Type B pancreatic cell (in vitro differentiated cells): Measurements from ENCODE around the gene WFDC5. TPM values are rescaled to one million over a fixed set of nuclear protein-coding genes. Genes with fewer than 3 reads are reported as not detected.
A peak's percentile ranks its signal among the peaks of the same experiment; 100 is the strongest.

Experiments used
- DNase-seq: peaks from one replicate; pipeline ENCODE4 v3.0.0; 2021; ENCODE audit warnings: mixed read lengths; ENCODE audit not compliant: unreplicated experiment; ENCODE audit errors: extremely low spot score
- H3K27ac Mint-ChIP-seq: 2 replicates; pipeline ENCODE4 v1.8.0; 2021; ENCODE audit warnings: mild to moderate bottlenecking, mixed read lengths
- H3K27me3 Mint-ChIP-seq: 2 replicates; pipeline ENCODE4 v1.8.0; 2021; ENCODE audit warnings: mixed read lengths
- H3K36me3 Mint-ChIP-seq: 2 replicates; pipeline ENCODE4 v1.8.0; 2021; ENCODE audit warnings: mixed read lengths
- H3K4me1 Mint-ChIP-seq: one replicate; pipeline ENCODE4 v1.8.0; 2021; ENCODE audit warnings: mixed read lengths; ENCODE audit not compliant: unreplicated experiment
- H3K4me3 Mint-ChIP-seq: 2 replicates; pipeline ENCODE4 v1.8.0; 2021; ENCODE audit warnings: mild to moderate bottlenecking, mixed read lengths
- H3K9me3 Mint-ChIP-seq: 2 replicates; pipeline ENCODE4 v1.8.0; 2021; ENCODE audit warnings: mixed read lengths
- CTCF ChIP-seq: fragments of 200-600 bp; sonication (generic); conservative IDR thresholded peaks from 2 replicates; pipeline ENCODE4 v1.5.0; 2021; ENCODE audit warnings: antibody characterized with exemption, mild to moderate bottlenecking
- total RNA-seq: library from RNA; stranded (reverse); gene quantifications from 2 replicates; pipeline ENCODE4 v1.2.1, GENCODE V29; 2021; ENCODE audit warnings: low replicate concordance

WFDC5 gene
- total RNA-seq, 1 donor from 2014 or later: 0.41 TPM

GRCh38 chr20:45087097-45087790 is 27.7 kb downstream of the WFDC5 start:
- Mint-ChIP-seq H3K4me3 (no peak overlapping the region), H3K27me3 (no peaks in the 10 kb centered on the region), H3K27ac (peak overlapping the region; percentile 81), H3K9me3 (peaks cover 9% of the 10 kb centered on the region), H3K36me3 (peaks cover 14% of the 10 kb centered on the region), H3K4me1 (peaks cover 12% of the 10 kb centered on the region)
- TF ChIP-seq CTCF: no peak
- no peak for DNase-seq

DNA sequence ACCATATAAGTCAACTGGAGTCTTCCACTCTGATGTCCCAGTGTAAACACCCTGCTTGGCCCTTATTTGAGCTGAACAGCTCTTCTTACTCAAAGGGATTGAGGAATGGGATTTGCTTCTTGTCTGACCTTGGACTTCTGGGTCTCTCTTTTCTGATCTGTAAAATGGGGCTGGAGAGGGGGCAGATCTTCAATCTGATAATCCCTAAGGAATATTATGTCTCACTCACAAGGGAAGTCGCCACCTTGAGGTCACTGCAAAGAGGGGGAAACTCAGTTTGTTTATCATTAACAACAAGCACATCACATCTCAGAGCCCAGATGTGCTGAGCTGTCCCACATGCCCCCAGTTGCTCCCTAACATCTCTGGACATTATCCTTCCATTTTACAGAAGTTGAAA is 29.1 kb downstream of the WFDC5 start:
- H3K27ac Mint-ChIP-seq: no peak overlapping the region

GRCh38 chr20:45085289-45085688 is 29.7 kb downstream of the WFDC5 start:
- Mint-ChIP-seq H3K9me3 (peaks cover 9% of the 10 kb centered on the region), H3K27ac (no peak overlapping the region), H3K4me3 (no peak overlapping the region), H3K27me3 (no peaks in the 10 kb centered on the region), H3K4me1 (peaks cover 12% of the 10 kb centered on the region), H3K36me3 (peaks cover 24% of the 10 kb centered on the region)
- no peak for TF ChIP-seq CTCF
- DNase-seq: no peak

More for the DNA sequence above, 29.1 kb downstream of the WFDC5 start:
- H3K4me3 Mint-ChIP-seq: no peak overlapping the region
- peaks cover 9% of the 10 kb centered on the region for H3K9me3 Mint-ChIP-seq
- TF ChIP-seq CTCF: no peak
- H3K4me1 Mint-ChIP-seq: peaks cover 12% of the 10 kb centered on the region
- H3K27me3 Mint-ChIP-seq: no peaks in the 10 kb centered on the region
- DNase-seq: no peak
- peaks cover 22% of the 10 kb centered on the region for H3K36me3 Mint-ChIP-seq

GRCh38 chr20:45083127-45083526 is 31.8 kb downstream of the WFDC5 start:
- H3K27ac Mint-ChIP-seq: no peak overlapping the region
- DNase-seq: no peak
- H3K36me3 Mint-ChIP-seq: peaks cover 24% of the 10 kb centered on the region
- H3K4me1 Mint-ChIP-seq: peaks cover 10% of the 10 kb centered on the region
- TF ChIP-seq CTCF: no peak
- H3K9me3 Mint-ChIP-seq: peaks cover 9% of the 10 kb centered on the region
- no peaks in the 10 kb centered on the region for H3K27me3 Mint-ChIP-seq
- no peak overlapping the region for H3K4me3 Mint-ChIP-seq

DNA sequence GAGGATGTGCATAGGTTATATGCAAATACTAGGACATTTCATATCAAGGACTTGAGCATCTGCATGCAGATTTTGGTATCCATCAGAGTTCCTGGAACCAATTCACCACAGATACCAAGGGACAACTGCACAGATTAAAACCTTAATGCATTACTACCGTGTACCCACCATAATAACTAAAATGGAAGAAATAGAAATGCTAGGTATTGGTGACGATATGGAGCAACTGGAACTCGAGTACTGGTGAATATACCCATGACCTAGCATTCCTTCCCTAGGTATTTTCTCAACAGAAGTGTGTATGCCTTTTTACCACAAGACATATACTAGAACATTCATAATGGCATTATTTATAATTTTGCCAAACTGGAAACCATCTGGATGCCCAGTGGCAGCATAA is 32.5 kb downstream of the WFDC5 start:
- Mint-ChIP-seq H3K36me3 (peaks cover 24% of the 10 kb centered on the region), H3K27me3 (no peaks in the 10 kb centered on the region), H3K4me3 (no peak overlapping the region), H3K27ac (no peak overlapping the region), H3K9me3 (peaks cover 9% of the 10 kb centered on the region), H3K4me1 (peaks cover 3% of the 10 kb centered on the region)
- no peak for DNase-seq
- no peak for TF ChIP-seq CTCF
